ENCODE results near the gene PSTPIP1. TPM values are rescaled to one million over a fixed set of nuclear protein-coding genes. Genes with fewer than 3 reads are reported as not detected.

PSTPIP1 gene
- polyA plus RNA-seq, 3 donors: 1.9 to 18.1 (median 9.1) TPM

DNA sequence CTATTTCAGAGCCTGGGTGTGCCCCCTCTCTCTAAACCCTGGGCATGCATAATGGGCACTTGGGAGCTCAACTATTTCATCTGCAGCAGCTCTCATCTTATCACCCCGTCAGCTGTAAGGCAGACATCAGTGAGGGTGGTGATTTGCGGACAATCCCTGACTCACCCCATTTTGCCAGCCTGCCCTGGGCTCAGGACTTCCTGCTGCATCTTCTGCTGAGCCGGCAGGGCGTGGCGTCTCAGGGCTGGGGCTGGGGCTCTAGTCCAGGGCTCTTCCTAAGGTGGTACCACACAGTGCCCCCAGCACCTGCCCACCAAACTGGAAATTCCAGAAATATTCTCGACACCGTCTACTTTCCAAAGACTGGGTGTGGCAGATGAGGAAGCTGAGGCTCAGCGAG, 925 bp upstream of the PSTPIP1 start:
- WGBS, 3 donors: 52 to 84% (median 63%) methylated on average over 8 of the region's 8 CpGs
- H3K27ac ChIP-seq (ENCODE audit: low read depth, low read length): no peak overlapping the region

GRCh38 chr15:76994496-76994895, 430 bp upstream of the PSTPIP1 start:
- WGBS, 3 donors: 86 to 97% (median 87%) methylated on average over 6 of the region's 6 CpGs
- no peak overlapping the region for H3K27ac ChIP-seq (ENCODE audit: low read depth, low read length)

GRCh38 chr15:76996076-76996525, 1.2 kb downstream of the PSTPIP1 start:
- 25 to 77% (median 30%) methylated on average over 8 to 9 of the region's 9 CpGs for WGBS, 3 donors

GRCh38 chr15:76996526-76997401, 1.8 kb downstream of the PSTPIP1 start:
- H3K27ac ChIP-seq (ENCODE audit: low read depth, low read length): no peak overlapping the region
- 37 to 76% (median 40%) methylated on average over 14 of the region's 14 CpGs for WGBS, 3 donors

More at GRCh38 chr15:76996076-76996525, 1.2 kb downstream of the PSTPIP1 start:
- no peak overlapping the region for H3K27ac ChIP-seq (ENCODE audit: low read depth, low read length)

- 77 to 85% (median 78%) methylated on average over 8 of the region's 8 CpGs for WGBS, 3 donors
- H3K27ac ChIP-seq (ENCODE audit: low read depth, low read length): no peak overlapping the region
Measured at GRCh38 chr15:76998663-76999285, 3.8 kb downstream of the PSTPIP1 start.

DNA sequence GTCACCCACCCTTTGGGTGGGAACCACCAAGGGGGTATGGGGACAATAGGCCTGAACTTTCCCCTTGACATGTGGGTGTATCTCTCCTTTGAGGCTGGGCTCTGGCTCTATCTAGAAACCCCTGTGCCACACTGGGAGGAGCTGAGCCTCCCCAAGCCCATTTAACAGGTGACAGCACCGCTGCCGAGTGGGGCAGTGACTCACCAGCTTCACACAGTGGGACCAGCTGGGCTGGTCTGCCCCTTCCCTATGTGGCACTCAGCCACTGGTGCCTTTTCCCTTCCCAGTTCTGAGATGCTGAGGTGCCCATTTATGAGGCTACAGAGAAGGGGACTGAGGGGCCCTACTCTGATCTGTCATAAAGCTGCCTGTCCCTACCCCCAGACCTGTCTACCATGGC, 5.1 kb downstream of the PSTPIP1 start:
- no peak overlapping the region for H3K27ac ChIP-seq (ENCODE audit: low read depth, low read length)
- WGBS, 3 donors: 61 to 86% (median 77%) methylated on average over 2 of the region's 2 CpGs

GRCh38 chr15:77001351-77001750, 6.4 kb downstream of the PSTPIP1 start:
- 65 to 76% (median 70%) methylated on average over 4 of the region's 4 CpGs for WGBS, 3 donors
- no peak overlapping the region for H3K27ac ChIP-seq (ENCODE audit: low read depth, low read length)

GRCh38 chr15:77001966-77002365, 7.0 kb downstream of the PSTPIP1 start:
- no peak overlapping the region for H3K27ac ChIP-seq (ENCODE audit: low read depth, low read length)
- 68 to 74% (median 73%) methylated on average over 4 of the region's 4 CpGs for WGBS, 3 donors

DNA sequence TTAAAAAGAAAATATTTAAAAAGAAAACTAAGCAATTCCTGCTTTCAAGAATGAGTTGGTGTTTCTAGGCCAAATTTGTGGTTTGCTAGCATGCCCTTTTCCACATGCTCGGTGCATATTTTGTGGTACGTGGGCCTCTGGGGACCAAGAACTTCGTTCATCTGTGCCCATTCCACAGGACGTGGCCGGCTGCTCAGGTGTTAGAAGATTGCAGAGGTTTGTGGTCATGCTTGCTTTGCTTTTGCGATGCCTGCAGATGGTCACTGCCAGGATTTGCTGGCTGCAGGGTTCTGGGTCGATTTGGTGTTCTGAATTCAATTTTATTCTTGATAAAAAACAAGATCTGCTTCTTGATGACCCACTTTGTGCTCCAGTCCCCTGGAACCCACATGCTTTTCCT, 7.5 kb downstream of the PSTPIP1 start:
- H3K27ac ChIP-seq (ENCODE audit: low read depth, low read length): no peak overlapping the region
- WGBS, 3 donors: 53 to 77% (median 57%) methylated on average over 7 of the region's 7 CpGs

GRCh38 chr15:77002954-77003912, 8.3 kb downstream of the PSTPIP1 start:
- 59 to 81% (median 64%) methylated on average over 16 of the region's 16 CpGs for WGBS, 3 donors
- no peak overlapping the region for H3K27ac ChIP-seq (ENCODE audit: low read depth, low read length)

GRCh38 chr15:77004189-77004588, 9.3 kb downstream of the PSTPIP1 start:
- no peak overlapping the region for H3K27ac ChIP-seq (ENCODE audit: low read depth, low read length)
- WGBS, 3 donors: 47 to 78% (median 50%) methylated on average over 4 of the region's 4 CpGs

GRCh38 chr15:77009176-77009575, 14.2 kb downstream of the PSTPIP1 start:
- WGBS, 3 donors: 85 to 93% (median 90%) methylated on average over 6 of the region's 6 CpGs
- no peak overlapping the region for H3K27ac ChIP-seq (ENCODE audit: low read depth, low read length)

DNA sequence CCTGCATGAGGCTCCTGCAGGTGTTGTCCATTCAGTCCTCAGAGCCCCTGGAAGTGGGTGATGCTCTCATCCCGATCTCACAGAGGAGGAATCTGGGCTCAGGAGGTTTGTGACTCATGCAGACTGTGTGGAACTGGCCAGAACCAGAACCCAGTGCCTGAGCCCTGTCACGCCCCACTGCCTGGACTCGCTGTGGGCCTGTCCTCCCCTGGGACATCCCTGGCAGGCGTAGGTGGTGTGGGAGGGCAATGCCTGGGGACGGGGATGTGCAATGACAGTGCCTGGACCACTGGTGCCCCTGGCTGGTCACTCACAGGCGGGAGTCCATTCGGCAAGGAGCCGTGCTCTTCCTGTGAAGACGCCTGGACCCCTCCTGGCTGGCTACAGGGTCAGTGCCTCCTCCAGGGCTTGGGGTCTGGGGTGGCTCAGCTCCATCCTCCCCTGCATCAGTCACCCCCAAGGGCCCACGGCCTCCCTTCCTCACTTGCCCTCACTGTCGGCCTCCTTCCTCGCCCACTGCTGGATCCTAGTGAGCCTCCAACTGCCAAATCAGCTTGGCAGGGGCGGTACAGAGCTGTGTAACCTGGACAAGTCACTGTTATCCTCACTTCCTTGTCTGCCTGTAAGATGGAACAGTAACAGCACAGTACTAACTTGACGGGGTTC, 14.9 kb downstream of the PSTPIP1 start:
- WGBS, 3 donors: 78 to 84% (median 84%) methylated on average over 14 of the region's 14 CpGs
- H3K27ac ChIP-seq (ENCODE audit: low read depth, low read length): no peak overlapping the region

DNA sequence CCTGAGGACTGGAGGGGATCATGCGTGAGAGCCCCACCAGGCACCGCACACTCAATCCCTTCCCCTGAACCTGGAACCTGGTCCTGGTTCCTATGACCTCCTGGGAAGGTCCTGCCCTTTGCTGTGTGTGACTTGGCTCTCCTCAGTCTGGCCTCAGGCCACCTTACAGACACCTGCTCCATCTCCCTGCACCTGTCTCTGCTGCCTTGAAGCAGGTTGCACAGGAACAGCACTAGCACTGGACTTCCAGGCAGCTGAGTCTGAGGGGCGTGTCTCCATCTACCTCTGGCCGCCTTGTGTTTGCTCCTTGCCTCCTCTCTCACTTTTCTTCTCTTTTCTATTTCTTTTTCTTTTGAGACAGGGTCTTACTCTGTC, 15.4 kb downstream of the PSTPIP1 start:
- no peak overlapping the region for H3K27ac ChIP-seq (ENCODE audit: low read depth, low read length)
- 59 to 97% (median 95%) methylated on average over 4 of the region's 4 CpGs for WGBS, 3 donors

- H3K27ac ChIP-seq (ENCODE audit: low read depth, low read length): no peak overlapping the region
- 70 to 92% (median 79%) methylated on average over 4 of the region's 4 CpGs for WGBS, 3 donors
Measured at GRCh38 chr15:77010857-77011256, 15.9 kb downstream of the PSTPIP1 start.

- WGBS, 3 donors: 88 to 98% (median 93%) methylated on average over 3 of the region's 3 CpGs
- H3K27ac ChIP-seq (ENCODE audit: low read depth, low read length): no peak overlapping the region
Measured at GRCh38 chr15:77012117-77012712, 17.3 kb downstream of the PSTPIP1 start.

DNA sequence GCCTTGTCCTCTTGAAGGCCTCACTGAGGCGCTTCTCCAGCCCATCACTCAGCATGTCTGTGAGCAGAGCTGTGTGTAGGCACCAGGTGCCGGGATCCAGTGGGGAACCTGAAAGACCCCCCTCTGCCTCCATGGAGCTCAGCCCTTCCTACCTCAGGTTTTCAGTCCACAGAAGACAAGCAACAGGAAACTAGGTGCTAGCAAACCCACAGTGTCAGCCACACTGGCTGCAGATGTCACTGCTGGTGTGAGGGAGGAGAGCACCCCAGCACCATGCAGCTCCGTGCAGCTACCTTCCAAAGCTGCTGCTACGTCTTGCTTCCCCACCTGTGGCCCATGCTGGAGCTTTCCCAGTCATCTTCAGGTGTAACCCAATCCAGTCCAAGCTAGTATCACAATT, 17.9 kb downstream of the PSTPIP1 start:
- 62 to 68% (median 63%) methylated on average over 4 of the region's 4 CpGs for WGBS, 3 donors

GRCh38 chr15:77013776-77014131, 18.8 kb downstream of the PSTPIP1 start:
- 57 to 78% (median 64%) methylated on average over 6 of the region's 6 CpGs for WGBS, 3 donors
- no peak overlapping the region for H3K27ac ChIP-seq (ENCODE audit: low read depth, low read length)

More for the DNA sequence above, 17.9 kb downstream of the PSTPIP1 start:
- no peak overlapping the region for H3K27ac ChIP-seq (ENCODE audit: low read depth, low read length)

Measured in adipose tissue (tissue), 3 donors.